Osteocyte (in vitro differentiated cells): ENCODE results near the gene CATSPERD. TPM values are rescaled to one million over a fixed set of nuclear protein-coding genes. Genes with fewer than 3 reads are reported as not detected.

Experiments
- DNase-seq: peaks from one replicate; pipeline ENCODE4 v3.0.0; 2021; ENCODE audit warnings: mixed read lengths; ENCODE audit not compliant: unreplicated experiment; ENCODE audit errors: extremely low spot score
- H3K27ac Mint-ChIP-seq: one replicate; pipeline ENCODE4 v1.8.0; 2021; ENCODE audit warnings: mild to moderate bottlenecking, mixed read lengths; ENCODE audit not compliant: unreplicated experiment
- H3K27me3 Mint-ChIP-seq: one replicate; pipeline ENCODE4 v1.8.0; 2021; ENCODE audit warnings: mixed read lengths; ENCODE audit not compliant: unreplicated experiment
- H3K36me3 Mint-ChIP-seq: one replicate; pipeline ENCODE4 v1.8.0; 2021; ENCODE audit warnings: mixed read lengths; ENCODE audit not compliant: unreplicated experiment
- H3K4me1 Mint-ChIP-seq: one replicate; pipeline ENCODE4 v1.8.0; 2021; ENCODE audit warnings: mixed read lengths; ENCODE audit not compliant: unreplicated experiment
- H3K4me3 Mint-ChIP-seq: one replicate; pipeline ENCODE4 v1.8.0; 2021; ENCODE audit warnings: mild to moderate bottlenecking, moderate library complexity, mixed read lengths; ENCODE audit not compliant: unreplicated experiment
- H3K9me3 Mint-ChIP-seq: one replicate; pipeline ENCODE4 v1.8.0; 2021; ENCODE audit warnings: mixed read lengths; ENCODE audit not compliant: unreplicated experiment
- CTCF ChIP-seq: fragments of 200-600 bp; sonication (generic); IDR thresholded peaks from 2 replicates; pipeline ENCODE4 v1.5.0; 2021; ENCODE audit warnings: antibody characterized with exemption, mild to moderate bottlenecking, moderate library complexity
- total RNA-seq: library from RNA; stranded (reverse); gene quantifications from 2 replicates; pipeline ENCODE4 v1.2.1, GENCODE V29; 2021

Gene CATSPERD
- total RNA-seq, 1 donor from 2014 or later = not detected

- no peak for DNase-seq
- Mint-ChIP-seq H3K9me3 (no peaks in the 10 kb centered on the region), H3K36me3 (no peaks in the 10 kb centered on the region), H3K4me3 (no peak overlapping the region), H3K4me1 (peaks cover 5% of the 10 kb centered on the region), H3K27ac (no peak overlapping the region), H3K27me3 (peaks cover 30% of the 10 kb centered on the region)
- TF ChIP-seq CTCF = no peak
These were observed 86.5 kb downstream of the CATSPERD start for GRCh38 chr19:5806905-5807304.

GRCh38 chr19:5808120-5808816, 87.8 kb downstream of the CATSPERD start:
- no peak for TF ChIP-seq CTCF
- no peaks in the 10 kb centered on the region for H3K9me3 Mint-ChIP-seq
- no peak for DNase-seq
- H3K27ac Mint-ChIP-seq = no peak overlapping the region
- peaks cover 5% of the 10 kb centered on the region for H3K4me1 Mint-ChIP-seq
- no peaks in the 10 kb centered on the region for H3K36me3 Mint-ChIP-seq
- no peak overlapping the region for H3K4me3 Mint-ChIP-seq
- peaks cover 26% of the 10 kb centered on the region for H3K27me3 Mint-ChIP-seq

- H3K9me3 Mint-ChIP-seq = no peaks in the 10 kb centered on the region
- no peak overlapping the region for H3K4me3 Mint-ChIP-seq
- H3K36me3 Mint-ChIP-seq = no peaks in the 10 kb centered on the region
- no peak for DNase-seq
- peaks cover 5% of the 10 kb centered on the region for H3K4me1 Mint-ChIP-seq
- TF ChIP-seq CTCF = no peak
- no peak overlapping the region for H3K27ac Mint-ChIP-seq
- H3K27me3 Mint-ChIP-seq = peaks cover 26% of the 10 kb centered on the region
These were observed 88.6 kb downstream of the CATSPERD start for GRCh38 chr19:5809053-5809452.

- H3K9me3 Mint-ChIP-seq = no peaks in the 10 kb centered on the region
- no peak for DNase-seq
- H3K4me3 Mint-ChIP-seq = no peak overlapping the region
- H3K4me1 Mint-ChIP-seq = peaks cover 2% of the 10 kb centered on the region
- H3K36me3 Mint-ChIP-seq = no peaks in the 10 kb centered on the region
- TF ChIP-seq CTCF = no peak
- peaks cover 22% of the 10 kb centered on the region for H3K27me3 Mint-ChIP-seq
- H3K27ac Mint-ChIP-seq = no peak overlapping the region
These were observed 89.0 kb downstream of the CATSPERD start for GRCh38 chr19:5809469-5809868.

GRCh38 chr19:5811117-5811516, 90.7 kb downstream of the CATSPERD start:
- Mint-ChIP-seq H3K4me3 (no peak overlapping the region), H3K36me3 (no peaks in the 10 kb centered on the region), H3K9me3 (no peaks in the 10 kb centered on the region), H3K4me1 (no peaks in the 10 kb centered on the region), H3K27me3 (peaks cover 21% of the 10 kb centered on the region), H3K27ac (no peak overlapping the region)
- DNase-seq = no peak
- TF ChIP-seq CTCF = no peak
